ENCODE measurements around the gene HMCN1.

HMCN1 gene

DNA sequence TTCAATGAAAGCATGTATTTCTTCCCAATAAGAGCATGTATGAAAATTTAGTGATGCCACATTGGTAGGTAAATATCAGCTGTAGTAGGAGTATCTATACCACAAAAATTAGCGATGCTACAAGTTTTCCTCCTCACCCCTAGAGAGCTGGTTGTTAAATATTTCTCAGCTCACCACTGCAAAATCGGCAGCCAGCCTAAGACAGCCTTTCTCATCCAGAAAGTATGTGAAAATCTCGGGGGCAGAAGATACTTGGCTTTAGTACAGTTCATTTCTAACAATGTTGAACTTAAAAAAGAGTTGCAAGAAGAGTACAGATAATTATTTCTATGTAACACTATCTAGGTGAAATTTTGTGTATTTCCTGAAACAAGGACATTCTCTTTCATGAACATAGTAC, 405.5 kb downstream of the HMCN1 start:
- TF ChIP-seq, protein P1, sequence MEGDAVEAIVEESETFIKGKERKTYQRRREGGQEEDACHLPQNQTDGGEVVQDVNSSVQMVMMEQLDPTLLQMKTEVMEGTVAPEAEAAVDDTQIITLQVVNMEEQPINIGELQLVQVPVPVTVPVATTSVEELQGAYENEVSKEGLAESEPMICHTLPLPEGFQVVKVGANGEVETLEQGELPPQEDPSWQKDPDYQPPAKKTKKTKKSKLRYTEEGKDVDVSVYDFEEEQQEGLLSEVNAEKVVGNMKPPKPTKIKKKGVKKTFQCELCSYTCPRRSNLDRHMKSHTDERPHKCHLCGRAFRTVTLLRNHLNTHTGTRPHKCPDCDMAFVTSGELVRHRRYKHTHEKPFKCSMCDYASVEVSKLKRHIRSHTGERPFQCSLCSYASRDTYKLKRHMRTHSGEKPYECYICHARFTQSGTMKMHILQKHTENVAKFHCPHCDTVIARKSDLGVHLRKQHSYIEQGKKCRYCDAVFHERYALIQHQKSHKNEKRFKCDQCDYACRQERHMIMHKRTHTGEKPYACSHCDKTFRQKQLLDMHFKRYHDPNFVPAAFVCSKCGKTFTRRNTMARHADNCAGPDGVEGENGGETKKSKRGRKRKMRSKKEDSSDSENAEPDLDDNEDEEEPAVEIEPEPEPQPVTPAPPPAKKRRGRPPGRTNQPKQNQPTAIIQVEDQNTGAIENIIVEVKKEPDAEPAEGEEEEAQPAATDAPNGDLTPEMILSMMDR (IDR thresholded peaks at IDR 0.05): no peak
- no peak for TF ChIP-seq ZFX (IDR thresholded peaks at IDR 0.05; ENCODE audit: borderline replicate concordance)
- H3K27ac ChIP-seq: no peak overlapping the region

DNA sequence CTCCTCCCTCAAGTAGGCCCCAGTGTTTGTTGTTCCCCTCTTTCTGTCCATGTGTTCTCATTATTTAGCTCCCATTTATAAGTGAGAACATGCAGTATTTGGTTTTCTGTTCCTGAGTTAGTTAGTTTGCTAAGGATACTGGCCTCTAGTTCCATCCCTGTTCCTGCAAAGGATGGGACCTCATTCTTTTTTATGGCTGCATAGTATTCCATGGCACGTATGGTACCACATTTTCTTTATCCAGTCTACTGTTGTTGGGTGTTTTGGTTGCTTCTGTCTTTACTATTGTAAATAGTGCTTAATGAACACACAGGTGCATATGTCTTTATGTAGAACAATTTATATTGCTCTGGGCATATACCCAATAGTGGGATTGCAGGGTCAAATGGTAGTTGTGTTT, 408.0 kb downstream of the HMCN1 start:
- no peak overlapping the region for H3K27ac ChIP-seq
- no peak for TF ChIP-seq ZFX (IDR thresholded peaks at IDR 0.05; ENCODE audit: borderline replicate concordance)
- TF ChIP-seq, protein P1 (IDR thresholded peaks at IDR 0.05): no peak

DNA sequence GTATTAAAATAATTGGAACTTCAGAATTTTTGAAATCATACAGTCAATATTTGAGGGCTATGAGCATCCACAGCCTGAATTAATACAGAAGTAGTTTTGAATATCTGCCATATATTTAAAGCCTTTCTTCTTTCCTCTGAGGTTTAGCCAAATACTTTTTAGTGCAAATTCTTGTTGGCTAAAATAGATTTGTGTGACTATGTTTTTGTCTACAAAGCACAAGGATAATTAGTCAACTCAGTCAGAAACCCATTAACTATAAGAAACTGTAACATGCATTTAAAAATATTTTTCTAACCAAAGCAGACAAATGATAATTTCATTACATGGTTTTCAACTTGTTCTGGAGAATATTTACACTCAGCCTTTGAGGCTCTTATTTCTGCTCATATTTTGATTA, 408.7 kb downstream of the HMCN1 start:
- TF ChIP-seq, protein P1 (IDR thresholded peaks at IDR 0.05): no peak
- TF ChIP-seq ZFX (IDR thresholded peaks at IDR 0.05; ENCODE audit: borderline replicate concordance): no peak
- H3K27ac ChIP-seq: no peak overlapping the region

DNA sequence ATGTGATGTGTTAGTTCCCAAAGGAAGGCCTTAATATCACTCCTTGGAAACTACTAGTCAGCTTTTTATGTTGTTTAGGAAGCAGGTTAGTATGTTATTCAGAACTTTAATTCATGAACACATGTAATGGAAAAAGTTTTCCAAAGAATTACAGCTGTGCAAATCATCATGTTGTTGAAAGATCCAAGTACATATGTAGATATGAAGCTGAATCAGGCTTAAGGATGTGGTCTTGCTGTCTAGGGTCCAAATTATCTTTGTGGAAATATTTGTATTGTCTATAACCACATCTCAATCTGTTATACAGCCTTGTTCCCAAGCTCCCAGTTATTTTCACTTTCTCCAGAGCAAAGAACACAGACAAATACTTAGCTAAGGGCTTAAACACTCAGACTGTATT, 409.3 kb downstream of the HMCN1 start:
- no peak for TF ChIP-seq ZFX (IDR thresholded peaks at IDR 0.05; ENCODE audit: borderline replicate concordance)
- TF ChIP-seq, protein P1 (IDR thresholded peaks at IDR 0.05): no peak
- no peak overlapping the region for H3K27ac ChIP-seq

DNA sequence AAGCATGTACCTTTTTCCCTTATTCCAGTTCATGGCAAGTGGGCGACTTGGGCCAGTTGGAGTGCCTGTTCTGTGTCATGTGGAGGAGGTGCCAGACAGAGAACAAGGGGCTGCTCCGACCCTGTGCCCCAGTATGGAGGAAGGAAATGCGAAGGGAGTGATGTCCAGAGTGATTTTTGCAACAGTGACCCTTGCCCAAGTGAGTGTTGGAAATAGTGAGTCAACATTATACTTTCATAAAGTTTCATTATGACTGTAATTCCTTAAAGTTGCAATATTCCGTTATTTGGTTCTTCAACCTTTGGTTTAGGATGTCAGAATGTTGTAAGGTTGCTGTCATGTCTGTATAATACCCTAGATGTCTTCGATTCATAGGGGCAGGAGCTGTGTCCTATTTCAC, 410.3 kb downstream of the HMCN1 start:
- no peak overlapping the region for H3K27ac ChIP-seq
- TF ChIP-seq ZFX (IDR thresholded peaks at IDR 0.05; ENCODE audit: borderline replicate concordance): no peak
- TF ChIP-seq, protein P1 (IDR thresholded peaks at IDR 0.05): no peak

DNA sequence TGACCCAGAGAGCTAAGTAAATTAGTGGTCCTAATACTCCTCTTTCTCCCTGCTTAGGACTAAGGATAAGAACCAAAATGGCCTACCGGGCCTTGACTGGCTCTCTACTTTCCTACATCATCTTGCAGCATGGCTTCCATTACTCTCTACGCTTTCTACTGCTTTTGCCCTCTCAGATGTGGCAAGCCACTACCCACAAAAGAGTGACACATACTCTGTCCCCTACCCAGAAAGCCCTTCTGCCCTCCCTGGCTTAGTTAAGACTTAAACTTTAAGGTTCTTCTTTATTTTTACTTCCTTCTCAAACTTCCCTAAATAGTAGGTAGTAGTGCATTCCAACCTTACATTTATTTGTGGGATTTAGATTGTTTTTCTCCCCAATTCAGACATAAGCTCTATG, 412.8 kb downstream of the HMCN1 start:
- TF ChIP-seq, protein P1 (IDR thresholded peaks at IDR 0.05): no peak
- TF ChIP-seq ZFX (IDR thresholded peaks at IDR 0.05; ENCODE audit: borderline replicate concordance): no peak
- no peak overlapping the region for H3K27ac ChIP-seq

DNA sequence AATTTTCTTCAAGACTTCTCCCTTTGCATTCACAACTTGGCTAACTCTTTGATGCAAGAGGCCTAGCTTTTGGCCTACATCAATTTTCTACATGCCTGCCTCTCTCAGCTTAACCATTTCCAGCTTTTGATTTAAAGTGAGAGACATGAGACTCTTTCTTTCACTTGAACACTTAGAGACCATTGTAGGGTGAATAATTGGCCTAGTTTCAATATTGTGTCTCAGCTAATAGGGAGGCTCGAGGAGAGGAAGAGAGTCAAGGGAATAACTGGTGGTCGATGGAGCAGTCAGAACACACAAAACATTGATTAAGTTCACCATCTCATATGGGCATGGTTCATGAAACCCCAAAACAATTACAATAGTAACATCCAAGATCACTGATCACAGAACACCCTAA, 415.4 kb downstream of the HMCN1 start:
- TF ChIP-seq ZFX (IDR thresholded peaks at IDR 0.05; ENCODE audit: borderline replicate concordance): no peak
- TF ChIP-seq, protein P1 (IDR thresholded peaks at IDR 0.05): no peak

More for the DNA sequence above, 415.4 kb downstream of the HMCN1 start:
- H3K27ac ChIP-seq: no peak overlapping the region

Data from 22Rv1 (cell line).